Nephron (organoid): ENCODE data around the gene ZNF418.
"Not testable (repeated sequence)": the region's sequence is repeated elsewhere in the genome, so short reads cannot be mapped to it uniquely, and the experiment has no call there.

Experiments
- H3K27ac Mint-ChIP-seq, 3 experiments: 2 replicates each; pipeline ENCODE4 v1.8.0; 2020; ENCODE audit warnings: mixed read lengths in 3 of 3, mild to moderate bottlenecking in 2 of 3, moderate library complexity in 1 of 3
- H3K27me3 Mint-ChIP-seq: 2 replicates; pipeline ENCODE4 v1.8.0; 2021; ENCODE audit warnings: low read depth, mild to moderate bottlenecking, moderate library complexity, mixed read lengths
- H3K36me3 Mint-ChIP-seq: 2 replicates; pipeline ENCODE4 v1.8.0; 2020; ENCODE audit warnings: low read depth, mixed read lengths
- H3K4me1 Mint-ChIP-seq: 2 replicates; pipeline ENCODE4 v1.8.0; 2020; ENCODE audit warnings: mixed read lengths
- H3K4me3 Mint-ChIP-seq, 3 experiments: 2 replicates each; pipeline ENCODE4 v1.8.0; 2020; ENCODE audit warnings: mild to moderate bottlenecking in 3 of 3, mixed read lengths in 3 of 3, moderate library complexity in 2 of 3
- H3K9me3 Mint-ChIP-seq: 2 replicates; pipeline ENCODE4 v1.8.0; 2020; ENCODE audit warnings: mixed read lengths
- CTCF ChIP-seq, 3 experiments: fragments of 200-600 bp; sonication (generic); IDR thresholded peaks; one replicate each; pipeline ENCODE4 v1.5.0; 2021; ENCODE audit warnings: antibody characterized with exemption in 3 of 3; ENCODE audit not compliant: unreplicated experiment in 3 of 3

The ZNF418 gene

GRCh38 chr19:57907394-57907793, 27.8 kb downstream of the ZNF418 start:
- Mint-ChIP-seq H3K36me3 (peaks cover 84% of the 10 kb centered on the region), H3K27ac (no peak overlapping the region), H3K4me3 (no peak overlapping the region), H3K4me1 (no peaks in the 10 kb centered on the region), H3K27me3 (no peaks in the 10 kb centered on the region), H3K9me3 (peaks cover 36% of the 10 kb centered on the region)
- TF ChIP-seq CTCF (IDR thresholded peaks at IDR 0.05; ENCODE audit: unreplicated experiment in 3 of 3): no peak

DNA sequence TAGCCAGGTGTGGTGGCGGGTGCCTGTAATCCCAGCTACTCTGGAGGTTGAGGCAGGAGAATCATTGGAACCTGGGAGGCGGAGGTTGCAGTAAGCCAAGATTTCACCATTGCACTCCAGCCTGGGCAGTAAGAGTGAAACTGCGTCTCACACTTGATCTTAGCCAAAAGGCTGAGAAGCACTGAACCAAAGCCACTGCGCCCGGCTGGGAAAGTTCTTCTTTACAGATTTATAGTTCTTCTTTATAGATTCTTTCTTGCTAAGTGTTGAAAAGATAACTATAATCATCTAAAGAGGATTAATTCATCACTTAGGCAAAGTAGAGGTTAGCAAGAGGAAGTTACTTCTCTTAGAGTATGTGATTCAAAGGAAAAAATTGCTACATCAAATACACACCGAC, 29.9 kb downstream of the ZNF418 start:
- no peaks in the 10 kb centered on the region for H3K4me1 Mint-ChIP-seq
- peaks cover 72% of the 10 kb centered on the region for H3K36me3 Mint-ChIP-seq
- H3K4me3 Mint-ChIP-seq: no peak overlapping the region
- H3K27ac Mint-ChIP-seq: no peak overlapping the region
- no peak for TF ChIP-seq CTCF (IDR thresholded peaks at IDR 0.05; ENCODE audit: unreplicated experiment in 3 of 3)
- peaks cover 19% of the 10 kb centered on the region for H3K9me3 Mint-ChIP-seq
- no peaks in the 10 kb centered on the region for H3K27me3 Mint-ChIP-seq

GRCh38 chr19:57903618-57904184, 31.5 kb downstream of the ZNF418 start:
- H3K4me1 Mint-ChIP-seq: no peaks in the 10 kb centered on the region
- no peak overlapping the region for H3K27ac Mint-ChIP-seq
- H3K36me3 Mint-ChIP-seq: peaks cover 61% of the 10 kb centered on the region
- peaks cover 14% of the 10 kb centered on the region for H3K9me3 Mint-ChIP-seq
- H3K27me3 Mint-ChIP-seq: no peaks in the 10 kb centered on the region
- H3K4me3 Mint-ChIP-seq: no peak overlapping the region
- TF ChIP-seq CTCF (IDR thresholded peaks at IDR 0.05; ENCODE audit: unreplicated experiment in 3 of 3): no peak

DNA sequence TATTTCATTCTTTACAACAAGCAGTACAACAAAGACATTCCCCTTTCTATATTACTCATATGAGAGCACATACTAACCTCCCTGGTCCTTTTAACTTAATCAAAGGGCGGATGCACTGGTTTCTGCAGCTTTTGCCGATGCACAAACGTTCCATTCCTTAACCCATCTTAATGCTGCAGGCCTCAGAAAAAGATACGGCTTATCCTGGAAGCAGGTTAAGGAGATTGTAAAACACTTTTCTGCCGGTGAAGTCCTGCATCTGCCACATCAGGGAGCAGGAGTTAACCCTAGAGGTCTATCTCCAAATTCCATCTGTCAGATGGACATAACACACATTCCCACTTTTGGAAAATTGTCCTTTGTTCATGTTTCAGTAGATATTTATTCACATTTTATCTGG, 34.9 kb downstream of the ZNF418 start:
- peaks cover 2% of the 10 kb centered on the region for H3K9me3 Mint-ChIP-seq
- H3K36me3 Mint-ChIP-seq: peaks cover 30% of the 10 kb centered on the region
- no peak overlapping the region for H3K4me3 Mint-ChIP-seq
- H3K27ac Mint-ChIP-seq: no peak overlapping the region
- no peak for TF ChIP-seq CTCF (IDR thresholded peaks at IDR 0.05; ENCODE audit: unreplicated experiment in 3 of 3)
- no peaks in the 10 kb centered on the region for H3K27me3 Mint-ChIP-seq
- H3K4me1 Mint-ChIP-seq: no peaks in the 10 kb centered on the region

- peak overlapping the region in 1 of 3 experiments; percentile 7 for H3K27ac Mint-ChIP-seq
- peaks cover 51% of the 10 kb centered on the region for H3K36me3 Mint-ChIP-seq
- H3K4me3 Mint-ChIP-seq: peak overlapping the region in 2 of 3 experiments; percentile 17 to 54
- H3K4me1 Mint-ChIP-seq: peaks cover 13% of the 10 kb centered on the region
- not testable (repeated sequence) for H3K27me3 Mint-ChIP-seq
- peaks cover 34% of the 10 kb centered on the region for H3K9me3 Mint-ChIP-seq
Observed at GRCh38 chr19:57890706-57891105, 44.5 kb downstream of the ZNF418 start.

- H3K36me3 Mint-ChIP-seq: peaks cover 68% of the 10 kb centered on the region
- H3K27me3 Mint-ChIP-seq: no peaks in the 10 kb centered on the region
- peak; percentile 27 to 56 (median 34) for TF ChIP-seq CTCF (IDR thresholded peaks at IDR 0.05; ENCODE audit: unreplicated experiment in 3 of 3)
- peaks cover 13% of the 10 kb centered on the region for H3K4me1 Mint-ChIP-seq
- H3K9me3 Mint-ChIP-seq: peaks cover 52% of the 10 kb centered on the region
- peak within 1 kb of the TSS; percentile 15 to 58 (median 56) for H3K27ac Mint-ChIP-seq
- H3K4me3 Mint-ChIP-seq: peak within 1 kb of the TSS; percentile 86 to 96 (median 92)
Observed at GRCh38 chr19:57888560-57889231, 46.5 kb downstream of the ZNF418 start, which contains the start of gene ZNF814. Gene ZNF814 (minus strand): TSS chr19:57889037. CDS start chr19:57888802, 235 bp downstream.
